DOHH2 (cell line): Measurements from ENCODE around the gene TOMM40.

Source experiments
- CTCF ChIP-seq: fragments of 200-600 bp; sonication (generic); IDR thresholded peaks from one replicate; pipeline ENCODE4 v1.5.1; 2014; ENCODE audit warnings: antibody characterized with exemption, mild to moderate bottlenecking, low read depth, low read length; ENCODE audit not compliant: poor library complexity, severe bottlenecking
- EZH2phosphoT487 ChIP-seq: fragments of 200-600 bp; sonication (generic); IDR thresholded peaks from 2 replicates; pipeline ENCODE4 v1.6.1; 2017; ENCODE audit warnings: borderline replicate concordance, mild to moderate bottlenecking, antibody characterized with exemption, low read length, moderate library complexity, mixed read lengths

GRCh38 chr19:44851427-44851826 is 39.6 kb upstream of the TOMM40 start:
- TF ChIP-seq EZH2phosphoT487 (no peak), CTCF (no peak)
